Measurements from ENCODE around the gene MCF2.

DNA sequence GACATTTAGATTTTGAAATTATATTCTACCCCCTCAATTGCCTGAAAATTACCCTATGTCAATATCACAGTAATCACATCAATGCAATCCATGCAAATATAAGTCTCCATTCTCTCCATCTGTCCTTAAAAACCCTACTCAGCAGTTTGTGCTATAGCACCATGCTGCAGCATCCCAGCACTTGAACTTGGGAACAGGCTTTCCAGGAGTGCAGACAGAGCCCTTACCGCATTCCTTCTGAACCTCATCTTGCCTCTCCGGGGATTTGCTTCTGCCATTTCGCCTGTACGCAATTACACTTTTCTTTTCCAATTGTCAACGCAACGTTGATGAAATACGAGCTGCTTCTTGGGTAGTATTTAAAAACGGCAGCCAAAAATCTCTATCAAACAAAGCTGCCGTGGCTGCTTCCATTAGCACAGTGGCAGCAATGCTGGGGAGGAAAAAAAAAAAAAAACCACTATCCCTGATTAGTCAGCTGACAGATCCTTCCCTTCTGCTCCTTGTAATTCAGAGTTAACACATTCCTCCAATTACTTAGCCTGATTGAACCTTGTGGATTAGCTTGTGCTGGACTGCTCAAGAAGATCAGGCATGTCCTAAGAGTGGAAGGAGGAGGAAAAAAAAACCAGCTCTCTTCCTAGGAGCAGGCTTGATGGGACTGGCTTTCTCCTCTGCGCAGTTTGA, 65.6 kb downstream of the MCF2 start:
- TF ChIP-seq, protein P1, sequence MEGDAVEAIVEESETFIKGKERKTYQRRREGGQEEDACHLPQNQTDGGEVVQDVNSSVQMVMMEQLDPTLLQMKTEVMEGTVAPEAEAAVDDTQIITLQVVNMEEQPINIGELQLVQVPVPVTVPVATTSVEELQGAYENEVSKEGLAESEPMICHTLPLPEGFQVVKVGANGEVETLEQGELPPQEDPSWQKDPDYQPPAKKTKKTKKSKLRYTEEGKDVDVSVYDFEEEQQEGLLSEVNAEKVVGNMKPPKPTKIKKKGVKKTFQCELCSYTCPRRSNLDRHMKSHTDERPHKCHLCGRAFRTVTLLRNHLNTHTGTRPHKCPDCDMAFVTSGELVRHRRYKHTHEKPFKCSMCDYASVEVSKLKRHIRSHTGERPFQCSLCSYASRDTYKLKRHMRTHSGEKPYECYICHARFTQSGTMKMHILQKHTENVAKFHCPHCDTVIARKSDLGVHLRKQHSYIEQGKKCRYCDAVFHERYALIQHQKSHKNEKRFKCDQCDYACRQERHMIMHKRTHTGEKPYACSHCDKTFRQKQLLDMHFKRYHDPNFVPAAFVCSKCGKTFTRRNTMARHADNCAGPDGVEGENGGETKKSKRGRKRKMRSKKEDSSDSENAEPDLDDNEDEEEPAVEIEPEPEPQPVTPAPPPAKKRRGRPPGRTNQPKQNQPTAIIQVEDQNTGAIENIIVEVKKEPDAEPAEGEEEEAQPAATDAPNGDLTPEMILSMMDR (IDR thresholded peaks at IDR 0.05): no peak
- TF ChIP-seq POLR2AphosphoS5 (IDR thresholded peaks at IDR 0.05) (no peak), POLR2A (IDR thresholded peaks at IDR 0.05) (no peak)
